H9 (cell line): ENCODE measurements around the gene MEA1. TPM values are rescaled to one million over a fixed set of nuclear protein-coding genes. Genes with fewer than 3 reads are reported as not detected.

Experiments used
- DNase-seq: peaks from one replicate; pipeline ENCODE4 v3.0.0-alpha.2; 2017
- H2AFZ ChIP-seq: one replicate; pipeline ENCODE4 v1.6.1; 2013; ENCODE audit warnings: mild to moderate bottlenecking, low read length, control low read depth, moderate library complexity
- H2AK5ac ChIP-seq: 2 replicates; pipeline ENCODE4 v1.6.1; 2013; ENCODE audit warnings: low read length, control low read depth, mixed read lengths; ENCODE audit not compliant: insufficient read length
- H2BK120ac ChIP-seq: one replicate; pipeline ENCODE4 v1.6.1; 2013; ENCODE audit warnings: low read depth, mild to moderate bottlenecking, low read length, control low read depth, inconsistent platforms; ENCODE audit not compliant: poor library complexity, severe bottlenecking
- H2BK12ac ChIP-seq: 2 replicates; pipeline ENCODE4 v1.6.1; 2013; ENCODE audit warnings: low read length, control low read depth, mixed read lengths, low read depth; ENCODE audit not compliant: insufficient read length
- H2BK15ac ChIP-seq: 2 replicates; pipeline ENCODE4 v1.6.1; 2013; ENCODE audit warnings: low read depth, low read length, control low read depth
- H2BK20ac ChIP-seq: one replicate; pipeline ENCODE4 v1.6.1; 2013; ENCODE audit warnings: low read depth, mild to moderate bottlenecking, low read length, control low read depth, inconsistent platforms; ENCODE audit not compliant: poor library complexity, severe bottlenecking
- H2BK5ac ChIP-seq: 2 replicates; pipeline ENCODE4 v1.6.1; 2013; ENCODE audit warnings: low read length, control low read depth, mixed read lengths; ENCODE audit not compliant: insufficient read length
- H3K14ac ChIP-seq: 2 replicates; pipeline ENCODE4 v1.6.1; 2013; ENCODE audit warnings: low read length, control low read depth; ENCODE audit not compliant: insufficient read depth
- H3K18ac ChIP-seq: 2 replicates; pipeline ENCODE4 v1.6.1; 2013; ENCODE audit warnings: low read depth, mild to moderate bottlenecking, mixed read lengths, low read length, control low read depth; ENCODE audit not compliant: insufficient read length
- H3K23ac ChIP-seq: 2 replicates; pipeline ENCODE4 v1.6.1; 2013; ENCODE audit warnings: low read length, control low read depth, mixed read lengths, low read depth; ENCODE audit not compliant: insufficient read length
- H3K23me2 ChIP-seq: 2 replicates; pipeline ENCODE4 v1.6.1; 2013; ENCODE audit warnings: low read depth, mild to moderate bottlenecking, mixed read lengths, low read length, control low read depth; ENCODE audit not compliant: insufficient read length, poor library complexity, severe bottlenecking
- H3K27ac ChIP-seq: 2 replicates; pipeline ENCODE4 v1.5.1; 2013; ENCODE audit warnings: low read length, control low read depth, mixed read lengths, low read depth; ENCODE audit not compliant: insufficient read length
- H3K27me3 ChIP-seq: 2 replicates; pipeline ENCODE4 v1.6.1; 2013; ENCODE audit warnings: low read length, control low read depth, inconsistent platforms; ENCODE audit not compliant: insufficient read depth
- H3K4ac ChIP-seq: 2 replicates; pipeline ENCODE4 v1.6.1; 2013; ENCODE audit warnings: low read depth, mild to moderate bottlenecking, control low read depth, inconsistent platforms, low read length, moderate library complexity
- H3K4me1 ChIP-seq: 2 replicates; pipeline ENCODE4 v1.6.1; 2013; ENCODE audit warnings: low read length, control low read depth, inconsistent platforms; ENCODE audit not compliant: insufficient read depth
- H3K4me2 ChIP-seq: 2 replicates; pipeline ENCODE4 v1.6.1; 2013; ENCODE audit warnings: low read length, control low read depth, mixed read lengths; ENCODE audit not compliant: insufficient read length, insufficient read depth
- H3K56ac ChIP-seq: 2 replicates; pipeline ENCODE4 v1.6.1; 2013; ENCODE audit warnings: low read depth, mild to moderate bottlenecking, mixed read lengths, low read length, control low read depth; ENCODE audit not compliant: insufficient read length
- H3K79me1 ChIP-seq: 2 replicates; pipeline ENCODE4 v1.6.1; 2013; ENCODE audit warnings: low read depth, mild to moderate bottlenecking, moderate library complexity, low read length, control low read depth, inconsistent platforms; ENCODE audit not compliant: insufficient read depth, poor library complexity, severe bottlenecking
- H3K79me2 ChIP-seq: 2 replicates; pipeline ENCODE4 v1.6.1; 2013; ENCODE audit warnings: low read length, control low read depth, inconsistent platforms; ENCODE audit not compliant: insufficient read depth
- H3K9ac ChIP-seq: 2 replicates; pipeline ENCODE4 v1.6.1; 2013; ENCODE audit warnings: low read length, control low read depth, mixed read lengths; ENCODE audit not compliant: insufficient read length; ENCODE audit errors: extremely low read depth
- H3K9me3 ChIP-seq: one replicate; pipeline ENCODE4 v1.6.1; 2013; ENCODE audit warnings: low read depth, low read length, inconsistent platforms; ENCODE audit not compliant: control insufficient read depth
- H3T11ph ChIP-seq: one replicate; pipeline ENCODE4 v1.6.1; 2013; ENCODE audit warnings: mild to moderate bottlenecking, low read length, control low read depth, inconsistent platforms
- H4K20me1 ChIP-seq: one replicate; pipeline ENCODE4 v1.6.1; 2013; ENCODE audit not compliant: control insufficient read depth, insufficient read length, insufficient read depth
- H4K5ac ChIP-seq: 2 replicates; pipeline ENCODE4 v1.6.1; 2013; ENCODE audit warnings: low read depth, mild to moderate bottlenecking, mixed read lengths, low read length, control low read depth; ENCODE audit not compliant: insufficient read length
- H4K8ac ChIP-seq: replicated peaks from 2 replicates; pipeline ENCODE4 v1.6.1; 2013; ENCODE audit warnings: low read length, control low read depth, mixed read lengths, low read depth; ENCODE audit not compliant: insufficient read length
- H4K91ac ChIP-seq: 2 replicates; pipeline ENCODE4 v1.6.1; 2013; ENCODE audit warnings: low read depth, mild to moderate bottlenecking, moderate library complexity, mixed read lengths, low read length, control low read depth; ENCODE audit not compliant: insufficient read length
- H3K27ac Mint-ChIP-seq, 3 experiments: 2 replicates in 2 of 3; 3 replicates in 1 of 3; pipeline ENCODE4 v1.8.0; 2020 to 2021; ENCODE audit warnings: mixed read lengths in 3 of 3, mild to moderate bottlenecking in 1 of 3, moderate library complexity in 1 of 3
- H3K27me3 Mint-ChIP-seq: 2 replicates; pipeline ENCODE4 v1.8.0; 2021; ENCODE audit warnings: low read depth, mild to moderate bottlenecking, moderate library complexity, mixed read lengths
- H3K36me3 Mint-ChIP-seq, 3 experiments: 2 replicates in 2 of 3; 3 replicates in 1 of 3; pipeline ENCODE4 v1.8.0; 2020 to 2021; ENCODE audit warnings: low read depth in 3 of 3, mixed read lengths in 3 of 3; ENCODE audit not compliant: insufficient read depth in 1 of 3
- H3K4me1 Mint-ChIP-seq, 2 experiments: 2 replicates each; pipeline ENCODE4 v1.8.0; 2020; ENCODE audit warnings: mixed read lengths in 2 of 2
- H3K4me3 Mint-ChIP-seq, 2 experiments: 2 replicates in 1 of 2; 3 replicates in 1 of 2; pipeline ENCODE4 v1.8.0; 2020 to 2021; ENCODE audit warnings: mild to moderate bottlenecking in 2 of 2, mixed read lengths in 2 of 2, moderate library complexity in 1 of 2
- H3K9me3 Mint-ChIP-seq, 2 experiments: 2 replicates in 1 of 2; 3 replicates in 1 of 2; pipeline ENCODE4 v1.8.0; 2020; ENCODE audit warnings: mild to moderate bottlenecking in 2 of 2, mixed read lengths in 2 of 2, moderate library complexity in 1 of 2
- CTCF ChIP-seq: fragments of 200-600 bp; sonication (generic); conservative IDR thresholded peaks from 3 replicates; pipeline ENCODE4 v1.8.0; 2021; ENCODE audit warnings: antibody characterized with exemption, mild to moderate bottlenecking
- WGBS: extraction: QIAGEN DNeasy Blood & Tissue Kit; methylation state at CpG from one replicate; pipeline ENCODE4 v1.1.7; 2013; ENCODE audit warnings: missing lambda C conversion rate, low lambda C conversion rate, mixed read lengths; ENCODE audit not compliant: insufficient read length; ENCODE audit errors: extremely low coverage; 5-methylcytosine and 5-hydroxymethylcytosine counted together
- total RNA-seq: library from RNA; stranded (reverse); gene quantifications from 2 replicates; pipeline ENCODE4 v1.2.1, GENCODE V29; 2021

The MEA1 gene
- total RNA-seq, 1 experiment from 2014 or later: 113 TPM

- no peak overlapping the region for H3K4me3 Mint-ChIP-seq
- no peaks in the 10 kb centered on the region for H3K9me3 Mint-ChIP-seq
- no peak for DNase-seq
- peaks cover 7% of the 10 kb centered on the region for H3K27me3 Mint-ChIP-seq
- no peak overlapping the region for H3K4me2 ChIP-seq
- H2AK5ac ChIP-seq: no peak overlapping the region
- no peaks in the 10 kb centered on the region for H3K4me1 ChIP-seq
- no peak overlapping the region for H4K8ac ChIP-seq
- no peaks in the 10 kb centered on the region for H4K20me1 ChIP-seq
- no peak overlapping the region; a peak in 1 of 7 replicates for H3K27ac Mint-ChIP-seq
- H3K27me3 ChIP-seq: no peaks in the 10 kb centered on the region
- no peak for TF ChIP-seq CTCF
- no peaks in the 10 kb centered on the region for H3K9me3 ChIP-seq
- no peak overlapping the region for H2BK15ac ChIP-seq
- H4K5ac ChIP-seq: no peak overlapping the region
- no peak overlapping the region for H2BK20ac ChIP-seq
- H3K9ac ChIP-seq: no peak overlapping the region
- peaks cover 0 to 38% (median 14%) of the 10 kb centered on the region in 3 experiments; a peak in 5 of 7 replicates for H3K36me3 Mint-ChIP-seq
- 67% methylated on average over 3 of the region's 7 CpGs for WGBS
- H2AFZ ChIP-seq: no peak overlapping the region
- no peak overlapping the region for H3K23ac ChIP-seq
- no peaks in the 10 kb centered on the region for H3K79me2 ChIP-seq
- no peak overlapping the region for H3K14ac ChIP-seq
- no peaks in the 10 kb centered on the region for H3K23me2 ChIP-seq
- H3K79me1 ChIP-seq: no peaks in the 10 kb centered on the region
- no peak overlapping the region for H3K56ac ChIP-seq
- H3K27ac ChIP-seq: no peak overlapping the region
- H2BK12ac ChIP-seq: no peak overlapping the region
- H3K18ac ChIP-seq: no peak overlapping the region
- H3T11ph ChIP-seq: no peak overlapping the region
- H4K91ac ChIP-seq: no peak overlapping the region
- no peak overlapping the region for H3K4ac ChIP-seq
- H2BK5ac ChIP-seq: no peak overlapping the region
- no peak overlapping the region for H2BK120ac ChIP-seq
- H3K4me1 Mint-ChIP-seq: 0 out of 4 replicates have a peak, but pooled peaks cover 0 to 2% of the 10 kb centered on the region in 2 experiments
These were observed 47.2 kb downstream of the MEA1 start for GRCh38 chr6:42966571-42966970.
